Ascending aorta (tissue), 2 donors: Measurements from ENCODE around the gene DOC2B. TPM values are rescaled to one million over a fixed set of nuclear protein-coding genes. Genes with fewer than 3 reads are reported as not detected.
"Not testable (repeated sequence)": the region's sequence is repeated elsewhere in the genome, so short reads cannot be mapped to it uniquely, and the experiment has no call there.

Experiments used
- DNase-seq, 2 donors: peaks; one replicate each; pipeline ENCODE4 v3.0.0-alpha.2; 2019; ENCODE audit warnings: low spot score in 2 of 2
- H3K27ac ChIP-seq, 2 donors: fragments of 200-600 bp; sonication (generic); one replicate each; pipeline ENCODE4 v1.5.1; 2016 to 2017; ENCODE audit warnings: mild to moderate bottlenecking in 1 of 2
- H3K27me3 ChIP-seq: fragments of 200-600 bp; sonication (generic); one replicate; pipeline ENCODE4 v1.5.1; 2017
- H3K36me3 ChIP-seq, 2 donors: fragments of 200-600 bp; sonication (generic); one replicate each; pipeline ENCODE4 v1.5.1; 2016
- H3K4me1 ChIP-seq, 2 donors: fragments of 200-600 bp; sonication (generic); one replicate each; pipeline ENCODE4 v1.5.1; 2016 to 2017; ENCODE audit warnings: mild to moderate bottlenecking in 1 of 2
- H3K4me3 ChIP-seq, 2 donors: fragments of 200-600 bp; sonication (generic); one replicate each; pipeline ENCODE4 v1.5.1; 2016 to 2017; ENCODE audit warnings: mild to moderate bottlenecking in 1 of 2
- H3K9me3 ChIP-seq, 2 donors: fragments of 200-600 bp; sonication (generic); one replicate each; pipeline ENCODE4 v1.5.1; 2016
- intact Hi-C: fragments of 100-400 bp; cut with DNase I; formaldehyde crosslinking; loops from one replicate; pipeline ENCODE4 v1.15.1; 2023
- total RNA-seq: library from RNA; depleted of rRNA; stranded (reverse); fragments of >200 nt; gene quantifications from one replicate; pipeline ENCODE4 v1.1.0, GENCODE V29; 2016
- TF ChIP-seq, protein P1 (sequence below), 3 experiments: fragments of 200-600 bp in 2 of 3; fragments of 450-650 bp in 1 of 3; sonication (generic) in 2 of 3; IDR thresholded peaks; one replicate each; pipeline ENCODE4 v1.5.1; 2016 to 2019; ENCODE audit warnings: antibody characterized with exemption in 3 of 3, mild to moderate bottlenecking in 1 of 3, moderate library complexity in 1 of 3

Gene DOC2B
- total RNA-seq, 1 donor from 2014 or later, result 200 TPM

DNA sequence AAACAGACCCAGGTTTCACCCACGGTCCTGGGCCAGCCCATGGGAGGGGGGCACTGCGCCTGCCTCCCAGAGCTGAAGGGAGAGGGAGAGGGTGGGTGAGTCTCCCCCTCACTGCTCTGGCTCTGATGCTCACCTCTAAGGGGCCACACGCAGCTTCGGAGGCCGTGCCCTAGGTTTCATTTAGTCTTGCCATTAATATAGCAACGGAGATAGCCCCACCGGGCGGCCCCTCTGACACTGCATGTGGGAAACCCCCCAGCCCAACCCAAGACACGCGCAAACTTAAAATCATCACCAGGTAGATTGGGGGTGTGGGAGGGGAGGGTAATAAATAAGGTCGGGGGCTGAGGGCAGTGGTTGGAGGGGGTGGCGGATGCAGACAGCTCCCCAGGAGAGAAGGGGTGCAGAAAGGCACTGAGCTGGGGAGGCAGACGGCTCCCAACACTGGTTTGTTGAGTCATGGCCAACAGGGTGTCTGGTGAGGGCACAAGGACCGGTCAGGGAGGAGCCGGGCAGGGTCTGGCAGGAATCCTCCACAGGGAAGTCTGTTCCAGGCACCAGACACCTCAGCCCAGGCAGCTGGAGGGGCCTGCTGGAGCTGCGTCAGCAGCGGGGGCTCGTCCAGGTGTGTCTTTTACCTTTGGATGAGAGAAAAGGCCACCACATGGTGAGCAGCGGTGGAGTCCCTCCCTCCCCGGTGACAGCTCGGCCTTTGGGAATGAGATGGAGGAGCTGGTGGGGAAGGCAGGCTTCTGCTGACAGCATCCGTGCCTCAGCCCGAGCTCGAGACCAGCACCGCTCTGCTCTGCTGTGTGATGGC, 32.0 kb upstream of the DOC2B start:
- H3K9me3 ChIP-seq, result no peaks in the 10 kb centered on the region
- TF ChIP-seq, protein P1, sequence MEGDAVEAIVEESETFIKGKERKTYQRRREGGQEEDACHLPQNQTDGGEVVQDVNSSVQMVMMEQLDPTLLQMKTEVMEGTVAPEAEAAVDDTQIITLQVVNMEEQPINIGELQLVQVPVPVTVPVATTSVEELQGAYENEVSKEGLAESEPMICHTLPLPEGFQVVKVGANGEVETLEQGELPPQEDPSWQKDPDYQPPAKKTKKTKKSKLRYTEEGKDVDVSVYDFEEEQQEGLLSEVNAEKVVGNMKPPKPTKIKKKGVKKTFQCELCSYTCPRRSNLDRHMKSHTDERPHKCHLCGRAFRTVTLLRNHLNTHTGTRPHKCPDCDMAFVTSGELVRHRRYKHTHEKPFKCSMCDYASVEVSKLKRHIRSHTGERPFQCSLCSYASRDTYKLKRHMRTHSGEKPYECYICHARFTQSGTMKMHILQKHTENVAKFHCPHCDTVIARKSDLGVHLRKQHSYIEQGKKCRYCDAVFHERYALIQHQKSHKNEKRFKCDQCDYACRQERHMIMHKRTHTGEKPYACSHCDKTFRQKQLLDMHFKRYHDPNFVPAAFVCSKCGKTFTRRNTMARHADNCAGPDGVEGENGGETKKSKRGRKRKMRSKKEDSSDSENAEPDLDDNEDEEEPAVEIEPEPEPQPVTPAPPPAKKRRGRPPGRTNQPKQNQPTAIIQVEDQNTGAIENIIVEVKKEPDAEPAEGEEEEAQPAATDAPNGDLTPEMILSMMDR (IDR thresholded peaks at IDR 0.05), result no peak
- no peaks in the 10 kb centered on the region for H3K36me3 ChIP-seq
- no peak for DNase-seq
- no peaks in the 10 kb centered on the region for H3K27me3 ChIP-seq
- no peak overlapping the region for H3K27ac ChIP-seq
- H3K4me1 ChIP-seq, result no peaks in the 10 kb centered on the region
- no peak overlapping the region for H3K4me3 ChIP-seq
- intact Hi-C loops, result no loop called here

DNA sequence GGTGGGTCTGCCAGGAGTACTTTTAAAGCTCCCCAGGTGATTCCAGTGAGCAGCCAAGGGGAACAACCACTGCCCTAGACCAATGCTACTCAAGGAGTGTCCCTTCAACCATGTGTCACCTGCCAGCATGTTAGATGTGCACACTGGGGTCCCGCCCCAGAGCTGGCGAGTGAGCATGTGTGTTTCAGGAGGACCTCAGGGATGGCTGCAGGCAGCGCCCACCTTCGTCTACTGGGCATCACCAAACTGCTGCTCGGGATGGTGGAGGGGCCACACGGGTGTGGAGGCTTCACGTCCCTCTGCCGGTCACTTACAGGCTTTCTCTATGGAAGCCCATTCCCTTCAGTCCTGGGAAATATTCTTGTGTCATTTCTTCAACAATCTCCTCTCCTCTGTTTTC, 29.0 kb upstream of the DOC2B start:
- H3K4me1 ChIP-seq, result no peaks in the 10 kb centered on the region
- no peak for DNase-seq
- intact Hi-C loops, result no loop called here

DNA sequence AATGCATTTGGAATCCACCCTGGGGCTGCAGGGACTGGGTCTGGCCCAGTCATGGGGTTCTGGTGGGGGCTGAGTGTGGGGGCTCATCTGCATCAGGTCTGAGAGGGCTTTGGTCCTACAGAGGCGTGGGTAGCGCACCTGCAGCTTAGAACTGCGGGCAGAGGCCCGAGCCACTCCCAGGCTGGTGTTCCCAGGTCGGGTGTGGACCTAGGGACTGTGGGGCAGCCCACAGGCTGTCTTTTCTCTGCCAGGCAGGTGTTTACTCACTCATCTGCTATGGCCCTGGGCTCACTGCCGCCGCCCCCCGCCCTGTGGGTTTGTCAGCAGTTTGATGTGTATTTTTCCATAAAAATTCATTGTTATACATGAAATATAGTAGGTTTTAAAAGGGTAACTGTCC, 27.0 kb upstream of the DOC2B start:
- Histone ChIP-seq H3K27me3 (no peaks in the 10 kb centered on the region), H3K4me1 (no peaks in the 10 kb centered on the region), H3K36me3 (no peaks in the 10 kb centered on the region), H3K9me3 (no peaks in the 10 kb centered on the region), H3K4me3 (no peak overlapping the region), H3K27ac (no peak overlapping the region)
- intact Hi-C loops, result no loop called here
- TF ChIP-seq, protein P1 (IDR thresholded peaks at IDR 0.05), result no peak
- DNase-seq, result no peak

More for the DNA sequence above, 29.0 kb upstream of the DOC2B start:
- TF ChIP-seq, protein P1 (IDR thresholded peaks at IDR 0.05), result no peak
- Histone ChIP-seq H3K27me3 (no peaks in the 10 kb centered on the region), H3K9me3 (no peaks in the 10 kb centered on the region), H3K36me3 (no peaks in the 10 kb centered on the region), H3K27ac (no peak overlapping the region), H3K4me3 (no peak overlapping the region)

DNA sequence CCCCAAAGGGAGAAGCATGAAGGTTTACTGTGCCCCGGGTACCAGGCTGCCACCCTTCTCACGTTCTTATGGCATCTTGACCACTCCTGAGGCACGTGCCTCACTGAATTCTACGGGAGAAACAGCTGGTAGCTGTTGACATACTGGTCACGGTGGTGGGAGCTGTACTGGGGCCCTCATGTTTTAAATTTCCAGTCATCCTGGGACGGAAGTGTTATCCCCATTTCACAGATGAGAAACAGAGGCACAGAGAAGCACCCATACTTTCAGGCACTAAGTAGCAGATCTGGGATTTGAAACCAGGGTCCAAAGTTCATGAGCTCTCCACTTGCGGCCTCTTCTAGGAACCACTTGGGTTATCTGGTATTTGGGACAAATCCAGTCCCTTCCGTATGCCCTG, 26.3 kb upstream of the DOC2B start:
- H3K4me1 ChIP-seq, result no peaks in the 10 kb centered on the region
- no peak overlapping the region for H3K27ac ChIP-seq
- H3K27me3 ChIP-seq, result no peaks in the 10 kb centered on the region
- H3K36me3 ChIP-seq, result no peaks in the 10 kb centered on the region
- TF ChIP-seq, protein P1 (IDR thresholded peaks at IDR 0.05), result no peak
- no peak overlapping the region for H3K4me3 ChIP-seq
- no peak for DNase-seq
- H3K9me3 ChIP-seq, result no peaks in the 10 kb centered on the region
- intact Hi-C loops, result no loop called here

DNA sequence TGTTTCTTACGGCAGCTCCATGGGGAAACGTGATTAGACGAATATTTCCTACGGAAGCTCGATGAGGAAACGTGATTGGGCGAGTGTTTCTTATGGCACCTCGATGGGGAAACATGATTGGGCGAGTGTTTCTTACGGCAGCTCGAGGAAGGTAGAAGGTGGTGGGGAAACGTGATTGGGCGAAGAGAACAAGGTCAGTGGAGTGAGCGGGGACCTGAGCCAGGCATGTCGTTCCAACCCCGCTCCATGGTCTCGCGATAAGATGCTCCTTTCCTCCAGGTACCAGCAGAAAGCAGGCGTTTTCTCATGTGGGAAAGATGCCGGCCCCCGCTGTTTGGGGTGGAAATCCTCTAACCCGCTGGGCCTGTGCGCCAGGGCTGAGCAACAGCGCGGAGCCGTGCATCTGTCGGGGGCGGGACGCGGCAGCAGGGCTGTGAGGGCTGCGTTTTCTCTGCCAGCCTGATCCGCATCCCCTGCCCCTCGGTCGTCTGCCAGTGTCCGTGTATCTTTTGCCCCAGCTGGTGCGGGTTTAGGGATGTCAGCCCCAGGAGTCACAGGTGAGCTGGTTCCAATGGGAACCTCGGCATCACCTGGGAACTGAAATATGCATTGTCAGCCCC, 25.6 kb upstream of the DOC2B start:
- Histone ChIP-seq H3K27ac (no peak overlapping the region), H3K9me3 (no peaks in the 10 kb centered on the region), H3K4me1 (no peaks in the 10 kb centered on the region), H3K27me3 (no peaks in the 10 kb centered on the region), H3K4me3 (no peak overlapping the region), H3K36me3 (no peaks in the 10 kb centered on the region)
- DNase-seq, result no peak
- intact Hi-C loops, result no loop called here
- TF ChIP-seq, protein P1 (IDR thresholded peaks at IDR 0.05), result no peak

DNA sequence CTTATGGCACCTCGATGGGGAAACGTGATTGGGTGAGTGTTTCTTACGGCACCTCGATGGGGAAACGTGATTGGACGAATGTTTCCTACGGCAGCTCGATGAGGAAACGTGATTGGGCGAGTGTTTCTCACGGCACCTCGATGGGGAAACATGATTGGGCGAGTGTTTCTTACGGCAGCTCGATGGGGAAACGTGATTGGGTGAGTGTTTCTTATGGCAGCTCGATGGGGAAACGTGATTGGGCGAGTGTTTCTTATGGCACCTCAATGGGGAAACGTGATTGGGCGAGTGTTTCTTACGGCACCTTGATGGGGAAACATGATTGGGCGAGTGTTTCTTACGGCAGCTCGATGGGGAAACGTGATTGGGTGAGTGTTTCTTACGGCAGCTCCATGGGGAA, 25.0 kb upstream of the DOC2B start:
- H3K4me1 ChIP-seq, H3K9me3 ChIP-seq, H3K4me3 ChIP-seq, H3K27me3 ChIP-seq, DNase-seq, H3K27ac ChIP-seq, intact Hi-C loops, H3K36me3 ChIP-seq: not testable (repeated sequence)
